Endodermal cell (in vitro differentiated cells): ENCODE results near the gene SLC25A45. TPM values are rescaled to one million over a fixed set of nuclear protein-coding genes. Genes with fewer than 3 reads are reported as not detected.

Source experiments
- DNase-seq: peaks from one replicate; pipeline ENCODE4 v3.0.0-alpha.2; 2017
- H3K27ac ChIP-seq: 2 replicates; pipeline ENCODE4 v1.5.1; 2013; ENCODE audit warnings: mild to moderate bottlenecking, low read depth, low read length, moderate library complexity
- H3K27me3 ChIP-seq: 2 replicates; pipeline ENCODE4 v1.6.1; 2013; ENCODE audit warnings: mild to moderate bottlenecking, low read length, moderate library complexity; ENCODE audit not compliant: insufficient read depth, control insufficient read depth, poor library complexity, severe bottlenecking
- H3K36me3 ChIP-seq: 2 replicates; pipeline ENCODE4 v1.7.0; 2013; ENCODE audit warnings: mild to moderate bottlenecking, low read length, moderate library complexity; ENCODE audit not compliant: control insufficient read depth, insufficient read depth
- H3K4me1 ChIP-seq: one replicate; pipeline ENCODE4 v1.7.0; 2013; ENCODE audit warnings: low read length; ENCODE audit not compliant: control insufficient read depth, insufficient read depth
- H3K4me3 ChIP-seq: 2 replicates; pipeline ENCODE4 v1.5.1; 2013; ENCODE audit warnings: mild to moderate bottlenecking, low read length, moderate library complexity
- H3K9ac ChIP-seq: 2 replicates; pipeline ENCODE4 v1.6.1; 2013; ENCODE audit warnings: mild to moderate bottlenecking, low read length, moderate library complexity; ENCODE audit not compliant: poor library complexity, severe bottlenecking; ENCODE audit errors: extremely low read depth
- H3K9me3 ChIP-seq: 2 replicates; pipeline ENCODE4 v1.6.1; 2013; ENCODE audit warnings: mild to moderate bottlenecking, low read length, moderate library complexity; ENCODE audit not compliant: control insufficient read depth
- H3K27ac Mint-ChIP-seq: 2 replicates; pipeline ENCODE4 v1.8.0; 2020; ENCODE audit warnings: mixed read lengths
- H3K27me3 Mint-ChIP-seq: 2 replicates; pipeline ENCODE4 v1.8.0; 2021; ENCODE audit warnings: mild to moderate bottlenecking, mixed read lengths; ENCODE audit not compliant: insufficient read depth
- H3K36me3 Mint-ChIP-seq: 2 replicates; pipeline ENCODE4 v1.8.0; 2020; ENCODE audit warnings: low read depth, mixed read lengths
- H3K4me1 Mint-ChIP-seq: 2 replicates; pipeline ENCODE4 v1.8.0; 2020; ENCODE audit warnings: mixed read lengths
- H3K4me3 Mint-ChIP-seq: 2 replicates; pipeline ENCODE4 v1.8.0; 2020; ENCODE audit warnings: mild to moderate bottlenecking, moderate library complexity, mixed read lengths
- H3K9me3 Mint-ChIP-seq: 2 replicates; pipeline ENCODE4 v1.8.0; 2020; ENCODE audit warnings: mild to moderate bottlenecking, mixed read lengths
- CTCF ChIP-seq: fragments of 200-600 bp; sonication (generic); conservative IDR thresholded peaks from 2 replicates; pipeline ENCODE4 v1.5.0; 2021; ENCODE audit warnings: antibody characterized with exemption, mild to moderate bottlenecking
- WGBS, 2 experiments: methylation state at CpG; one replicate each; pipeline versions ENCODE4 v1.1.5 to v1.1.7; 2013; ENCODE audit warnings: missing lambda C conversion rate in 2 of 2, mixed read lengths in 1 of 2; ENCODE audit not compliant: insufficient coverage in 1 of 2, insufficient read length in 1 of 2; 5-methylcytosine and 5-hydroxymethylcytosine counted together
- total RNA-seq, 2 donors: library from RNA; stranded (reverse); fragmentation: NEBNext Ultra II Directional in 1 of 2; extraction: Animal tissue kit (Norgen Biotek cat#: 25700) in 1 of 2; gene quantifications; 2 replicates in 1 of 2; 3 replicates in 1 of 2; pipeline ENCODE4 v1.2.1, GENCODE V29; 2021

Gene SLC25A45
- total RNA-seq, 2 donors from 2014 or later: 3.0 to 6.3 TPM

- Histone ChIP-seq H3K9me3 (no peaks in the 10 kb centered on the region), H3K27ac (no peak overlapping the region), H3K36me3 (peaks cover 9% of the 10 kb centered on the region), H3K9ac (peak overlapping the region; percentile 98), H3K4me1 (peaks cover 8% of the 10 kb centered on the region), H3K27me3 (no peaks in the 10 kb centered on the region), H3K4me3 (peak overlapping the region; percentile 83)
- 56 to 83% methylated on average over 2 to 8 of the region's 9 CpGs for WGBS, 2 experiments
- no peak for TF ChIP-seq CTCF
- no peaks in the 10 kb centered on the region for H3K27me3 Mint-ChIP-seq
- no peak for DNase-seq
- H3K4me1 Mint-ChIP-seq: peaks cover 77% of the 10 kb centered on the region
- H3K9me3 Mint-ChIP-seq: no peaks in the 10 kb centered on the region
- H3K36me3 Mint-ChIP-seq: peaks cover 3% of the 10 kb centered on the region
- H3K4me3 Mint-ChIP-seq: peak overlapping the region; percentile 62
- H3K27ac Mint-ChIP-seq: peak overlapping the region; percentile 83
Measured at GRCh38 chr11:65425971-65426838, 43.8 kb upstream of the SLC25A45 start.

- Mint-ChIP-seq H3K36me3 (peaks cover 1% of the 10 kb centered on the region), H3K27ac (peak overlapping the region; percentile 98), H3K27me3 (no peaks in the 10 kb centered on the region), H3K4me3 (peak overlapping the region; percentile 62), H3K4me1 (peaks cover 81% of the 10 kb centered on the region), H3K9me3 (no peaks in the 10 kb centered on the region)
- no peaks in the 10 kb centered on the region for H3K9me3 ChIP-seq
- TF ChIP-seq CTCF: peak; percentile 58
- H3K36me3 ChIP-seq: peaks cover 9% of the 10 kb centered on the region
- peak overlapping the region; percentile 83 for H3K4me3 ChIP-seq
- H3K27ac ChIP-seq: no peak overlapping the region
- H3K9ac ChIP-seq: peak overlapping the region; percentile 98
- peak; percentile 77 for DNase-seq
- no peaks in the 10 kb centered on the region for H3K27me3 ChIP-seq
- 49 to 51% methylated on average over 4 to 9 of the region's 9 CpGs for WGBS, 2 experiments
- H3K4me1 ChIP-seq: peaks cover 9% of the 10 kb centered on the region
Measured at GRCh38 chr11:65425105-65425970, 42.9 kb upstream of the SLC25A45 start.

- peak overlapping the region; percentile 83 for H3K4me3 ChIP-seq
- peak overlapping the region; percentile 62 for H3K4me3 Mint-ChIP-seq
Measured at GRCh38 chr11:65424205-65425104, 42.0 kb upstream of the SLC25A45 start.

More at GRCh38 chr11:65424205-65425104, 42.0 kb upstream of the SLC25A45 start:
- Mint-ChIP-seq H3K36me3 (no peaks in the 10 kb centered on the region), H3K4me1 (peaks cover 79% of the 10 kb centered on the region), H3K27ac (peak overlapping the region; percentile 98), H3K9me3 (no peaks in the 10 kb centered on the region), H3K27me3 (no peaks in the 10 kb centered on the region)
- Histone ChIP-seq H3K4me1 (peaks cover 10% of the 10 kb centered on the region), H3K36me3 (peaks cover 9% of the 10 kb centered on the region), H3K9me3 (no peaks in the 10 kb centered on the region), H3K27ac (no peak overlapping the region), H3K27me3 (no peaks in the 10 kb centered on the region), H3K9ac (peak overlapping the region; percentile 98)
- DNase-seq: peak; percentile 53
- TF ChIP-seq CTCF: no peak
- 51 to 59% methylated on average over 13 to 18 of the region's 18 CpGs for WGBS, 2 experiments
